GM23338 (cell line): ENCODE measurements around the gene HAUS5.

Source experiments
- CTCF ChIP-seq, 2 experiments: fragments of 200-600 bp in 1 of 2; sonication (generic) in 1 of 2; conservative IDR thresholded peaks; 2 replicates each; pipeline versions ENCODE4 v1.5.1 to v1.6.1; 2016 to 2017; ENCODE audit warnings: antibody characterized with exemption in 2 of 2, low read depth in 2 of 2, mild to moderate bottlenecking in 2 of 2, moderate library complexity in 1 of 2
- EZH2 ChIP-seq: fragments of 200-600 bp; sonication (generic); IDR thresholded peaks from one replicate; pipeline ENCODE4 v1.8.0; 2017; ENCODE audit warnings: antibody characterized with exemption, mild to moderate bottlenecking, low read depth; ENCODE audit not compliant: unreplicated experiment

- no peak for TF ChIP-seq CTCF (conservative IDR thresholded peaks at IDR 0.05; ENCODE audit: low read depth in 2 of 2)
- no peak for TF ChIP-seq EZH2
Observed at GRCh38 chr19:35671818-35672217, 59.3 kb downstream of the HAUS5 start.
